Lung (tissue), 12 donors: ENCODE data around the gene CLOCK. TPM values are rescaled to one million over a fixed set of nuclear protein-coding genes. Genes with fewer than 3 reads are reported as not detected.

Source experiments
- ATAC-seq: fragments of 200-7000 bp; cut with Tn5 transposase; one replicate; pipeline ENCODE4 v1.9.1; 2020; ENCODE audit warnings: moderate number of reproducible peaks; ENCODE audit not compliant: insufficient read depth, low FRiP score
- DNase-seq, 3 donors: peaks; one replicate each; pipeline ENCODE4 v3.0.0-alpha.2; 2013 to 2017
- H3K27ac ChIP-seq, 2 donors: one replicate each; pipeline ENCODE4 v1.5.1; 2013; ENCODE audit warnings: mild to moderate bottlenecking in 2 of 2, moderate library complexity in 2 of 2, control low read depth in 1 of 2, inconsistent platforms in 1 of 2, low read depth in 1 of 2, low read length in 1 of 2
- H3K27me3 ChIP-seq, 3 donors: one replicate each; pipeline ENCODE4 v1.5.1; 2013; ENCODE audit warnings: low read length in 2 of 3; ENCODE audit not compliant: control insufficient read depth in 3 of 3, insufficient read depth in 3 of 3
- H3K36me3 ChIP-seq, 4 donors: one replicate each; pipeline ENCODE4 v1.5.1; 2013; ENCODE audit warnings: low read length in 4 of 4, mild to moderate bottlenecking in 1 of 4, moderate library complexity in 1 of 4; ENCODE audit not compliant: control insufficient read depth in 4 of 4, insufficient read depth in 4 of 4
- H3K4me1 ChIP-seq, 5 donors: one replicate each; pipeline ENCODE4 v1.5.1; 2013; ENCODE audit warnings: low read length in 5 of 5, mild to moderate bottlenecking in 2 of 5, moderate library complexity in 1 of 5; ENCODE audit not compliant: control insufficient read depth in 5 of 5, insufficient read depth in 5 of 5
- H3K4me3 ChIP-seq: one replicate; pipeline ENCODE4 v1.5.1; 2013; ENCODE audit warnings: mild to moderate bottlenecking, control low read depth, moderate library complexity
- H3K9ac ChIP-seq, 2 donors: one replicate each; pipeline ENCODE4 v1.5.1; 2013; ENCODE audit warnings: low read length in 2 of 2, control low read depth in 1 of 2; ENCODE audit not compliant: insufficient read depth in 1 of 2
- H3K9me3 ChIP-seq, 4 donors: one replicate each; pipeline ENCODE4 v1.5.1; 2013; ENCODE audit warnings: low read length in 3 of 4, mild to moderate bottlenecking in 1 of 4, moderate library complexity in 1 of 4; ENCODE audit not compliant: control insufficient read depth in 4 of 4, insufficient read depth in 3 of 4
- CTCF ChIP-seq: IDR thresholded peaks from 2 replicates; pipeline ENCODE4 v1.5.1; 2012; ENCODE audit warnings: mild to moderate bottlenecking; ENCODE audit errors: control extremely low read depth, extremely low read depth
- WGBS, 2 donors: extraction: QIAGEN DNeasy Blood & Tissue Kit; methylation state at CpG; one replicate each; pipeline ENCODE4 v1.1.7; 2013; 5-methylcytosine and 5-hydroxymethylcytosine counted together
- polyA plus RNA-seq, 2 donors: library from polyadenylated mRNA; stranded (reverse); fragments of 200-250 nt; gene quantifications; one replicate each; pipeline ENCODE4 v1.2.1, GENCODE V29; 2013
- total RNA-seq, 2 donors: library from RNA; depleted of rRNA in 1 of 2; stranded (reverse); fragments of >200 nt in 1 of 2; gene quantifications; one replicate each; pipeline ENCODE4 v1.2.1, GENCODE V29; 2014 to 2021
- donor health status: control.
- donor health status: control.
- donor health status: Bipolar disorder and iron deficiency.
- donor health status: healthy.
- donor health status: DM: yes; HTN: yes; CAD: no.

CLOCK gene
- total and polyA plus RNA-seq, 4 donors, result 6.2 to 29.7 (median 14.7) TPM

DNA sequence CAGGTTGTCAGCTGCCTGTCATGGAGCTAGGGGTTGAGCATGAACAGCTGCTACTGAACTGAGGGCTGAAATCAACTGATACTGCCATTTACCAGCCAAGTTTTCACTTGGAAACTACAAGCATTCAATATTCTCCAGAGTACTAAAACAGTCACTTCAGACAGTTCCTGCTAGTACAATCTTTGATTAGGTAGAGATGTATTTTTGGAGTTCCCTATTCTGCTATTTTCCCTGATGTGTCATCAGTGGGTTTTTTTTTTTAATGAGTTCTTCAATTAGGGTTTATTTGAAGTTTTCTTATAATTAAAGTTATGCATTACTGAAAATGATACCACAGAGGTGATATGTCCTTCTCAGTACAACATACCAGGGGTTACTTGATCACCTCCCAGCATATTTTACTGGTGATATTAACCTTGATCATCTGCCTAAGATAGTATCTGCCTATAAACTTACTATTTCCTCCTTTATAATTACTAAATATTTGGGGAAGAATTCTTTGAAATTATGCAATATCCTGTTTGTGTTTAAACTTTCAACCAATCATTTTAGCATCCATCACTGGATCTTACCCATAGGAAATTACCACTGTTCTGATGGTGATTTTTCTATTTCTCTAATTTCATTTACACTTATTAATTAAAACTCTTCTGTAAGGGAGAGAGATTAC lies 31.8 kb upstream of the CLOCK start:
- ATAC-seq, result no peak
- no peak overlapping the region for H3K4me3 ChIP-seq
- H3K36me3 ChIP-seq, result no peaks in the 10 kb centered on the region

DNA sequence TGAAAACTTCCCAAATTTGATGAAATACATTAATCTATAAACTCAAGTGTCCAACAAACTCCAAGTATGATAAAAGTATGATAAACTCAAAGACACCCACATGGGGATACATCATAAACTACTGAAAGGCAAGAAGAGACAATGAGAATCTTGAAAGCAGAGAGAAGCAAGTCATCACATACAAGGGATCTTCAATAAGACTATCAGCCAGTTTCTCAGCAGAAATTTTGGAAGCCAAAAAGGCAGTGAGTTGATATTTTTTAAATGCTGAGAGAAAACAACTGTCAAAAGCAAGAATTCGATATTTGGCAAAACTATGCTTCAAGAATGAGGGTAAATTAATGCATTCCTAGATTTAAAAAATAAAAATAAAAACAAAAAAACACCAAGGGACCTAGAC lies 28.8 kb upstream of the CLOCK start:
- Histone ChIP-seq H3K36me3 (no peaks in the 10 kb centered on the region), H3K27me3 (no peaks in the 10 kb centered on the region), H3K4me1 (no peaks in the 10 kb centered on the region), H3K9ac (no peak overlapping the region), H3K9me3 (peaks cover 0 to 15% (median 4%) of the 10 kb centered on the region in 4 donors), H3K4me3 (no peak overlapping the region), H3K27ac (no peak overlapping the region)
- WGBS, 2 donors, result 82 to 85% methylated on average over 1 of the region's 1 CpG
- TF ChIP-seq CTCF, result no peak
- ATAC-seq (no peak), DNase-seq (no peak)

More for the DNA sequence above, 31.8 kb upstream of the CLOCK start:
- no peak overlapping the region for H3K9ac ChIP-seq
- no peak for DNase-seq
- TF ChIP-seq CTCF, result no peak
- peaks cover 0 to 15% (median 4%) of the 10 kb centered on the region in 4 donors for H3K9me3 ChIP-seq
- H3K27me3 ChIP-seq, result no peaks in the 10 kb centered on the region
- H3K27ac ChIP-seq, result no peak overlapping the region
- no peaks in the 10 kb centered on the region for H3K4me1 ChIP-seq

GRCh38 chr4:55574252-55574651 lies 27.5 kb upstream of the CLOCK start:
- DNase-seq (no peak), ATAC-seq (no peak)
- Histone ChIP-seq H3K4me1 (no peaks in the 10 kb centered on the region), H3K9ac (no peak overlapping the region), H3K9me3 (peaks cover 0 to 15% (median 4%) of the 10 kb centered on the region in 4 donors), H3K27ac (no peak overlapping the region), H3K27me3 (no peaks in the 10 kb centered on the region), H3K4me3 (no peak overlapping the region), H3K36me3 (no peaks in the 10 kb centered on the region)
- 79 to 82% methylated on average over 1 of the region's 1 CpG for WGBS, 2 donors
- no peak for TF ChIP-seq CTCF

- no peaks in the 10 kb centered on the region for H3K27me3 ChIP-seq
- H3K4me1 ChIP-seq, result no peaks in the 10 kb centered on the region
- WGBS, 2 donors, result 50 to 81% methylated on average over 3 of the region's 3 CpGs
- TF ChIP-seq CTCF, result no peak
- no peak overlapping the region for H3K4me3 ChIP-seq
- peaks cover 0 to 15% (median 4%) of the 10 kb centered on the region in 4 donors for H3K9me3 ChIP-seq
- no peak for DNase-seq
- no peak overlapping the region for H3K27ac ChIP-seq
- H3K36me3 ChIP-seq, result no peaks in the 10 kb centered on the region
- no peak overlapping the region for H3K9ac ChIP-seq
- ATAC-seq, result no peak
Observed at GRCh38 chr4:55571806-55572205, 25.1 kb upstream of the CLOCK start.
